ENCODE data around the gene MAGI1.
A peak's percentile ranks its signal among the peaks of the same experiment; 100 is the strongest.
"Not testable (repeated sequence)": the region's sequence is repeated elsewhere in the genome, so short reads cannot be mapped to it uniquely, and the experiment has no call there.

The MAGI1 gene

GRCh38 chr3:66038726-66039589, at the start of gene MAGI1:
TSS of gene MAGI1 (minus strand) at chr3:66038918. CDS start at chr3:66038308, 610 bp downstream.
- DNase-seq: peak in 1 of 2 donors; percentile 1

DNA sequence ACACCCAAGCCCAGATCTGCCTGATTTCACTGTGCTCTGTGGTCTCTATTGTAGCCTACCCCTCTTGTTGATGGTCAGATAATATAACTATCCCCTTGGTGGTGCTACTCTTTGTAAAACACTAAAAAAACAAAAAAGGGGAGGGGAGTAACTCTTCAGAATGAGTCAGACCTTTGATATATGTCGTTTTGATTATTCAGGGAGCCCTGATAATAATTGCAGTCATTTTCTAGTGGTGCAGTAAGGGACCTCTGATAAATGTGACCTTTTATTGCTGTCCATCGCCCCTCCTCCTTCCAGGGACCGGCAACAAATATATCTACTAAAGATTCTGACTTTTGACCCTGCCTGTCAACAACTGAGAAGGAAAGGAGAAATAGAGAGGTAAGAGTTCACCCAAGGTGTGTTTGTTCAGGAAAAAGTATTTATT, 45.1 kb upstream of the MAGI1 start:
- DNase-seq: no peak

DNA sequence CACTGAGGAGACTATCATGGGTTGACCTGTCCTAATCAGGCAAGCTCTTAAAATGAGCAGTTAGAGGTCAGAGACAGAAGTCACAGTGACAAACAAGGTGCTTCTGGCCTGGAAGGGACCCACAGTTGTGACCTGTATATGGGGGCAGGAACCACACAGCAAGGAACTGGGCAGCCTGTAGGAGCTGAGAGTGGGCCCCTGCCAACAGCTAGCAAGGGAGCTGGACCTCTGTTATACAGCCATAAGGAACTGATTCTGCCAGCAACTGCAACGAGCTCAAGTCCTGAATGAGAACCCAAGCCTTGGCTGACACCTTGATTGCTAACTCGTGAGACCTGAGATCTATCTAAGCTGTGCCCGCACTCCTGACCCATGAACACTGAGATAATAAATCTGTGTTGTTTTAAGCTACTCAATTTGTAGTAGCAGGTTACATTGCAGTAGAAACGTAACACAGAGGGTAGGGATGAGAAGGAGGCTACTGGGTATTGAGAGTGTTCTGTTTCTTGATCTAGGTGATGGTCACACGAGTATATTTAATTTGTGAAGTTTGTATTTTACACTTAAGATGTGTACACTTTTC, 44.5 kb upstream of the MAGI1 start:
- no peak for DNase-seq

- no peak for DNase-seq
Observed at GRCh38 chr3:66082679-66083078, 44.0 kb upstream of the MAGI1 start.

- DNase-seq: no peak
Observed at GRCh38 chr3:66080167-66080566, 41.4 kb upstream of the MAGI1 start.

DNA sequence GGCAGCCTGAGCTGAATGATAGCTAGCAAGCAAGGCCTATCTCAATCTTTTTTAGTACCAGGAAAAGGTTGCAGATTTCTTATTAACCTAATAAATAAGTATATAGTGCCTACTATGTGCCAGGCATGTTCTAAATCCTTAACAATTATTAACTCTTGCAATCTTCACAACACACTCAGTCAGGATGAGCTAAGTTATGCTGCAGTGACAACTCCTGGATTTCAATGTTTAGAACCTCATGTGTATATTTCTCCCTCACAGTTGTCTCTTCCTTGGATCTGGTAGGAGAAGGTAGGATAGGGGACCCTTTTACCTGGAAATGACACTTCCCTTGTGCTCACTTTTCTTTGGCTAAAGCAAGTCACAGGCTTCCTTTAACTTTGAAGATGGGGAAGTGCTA, 39.3 kb upstream of the MAGI1 start:
- no peak for DNase-seq

- no peak for DNase-seq
Observed at GRCh38 chr3:66076861-66077470, 38.2 kb upstream of the MAGI1 start.

GRCh38 chr3:66075281-66075680, 36.6 kb upstream of the MAGI1 start:
- no peak for DNase-seq

- DNase-seq: no peak
Observed at GRCh38 chr3:66073464-66074141, 34.9 kb upstream of the MAGI1 start.

GRCh38 chr3:66068255-66068654, 29.5 kb upstream of the MAGI1 start:
- no peak for DNase-seq

GRCh38 chr3:66066963-66067617, 28.4 kb upstream of the MAGI1 start:
- no peak for DNase-seq

GRCh38 chr3:66055289-66055688, 16.6 kb upstream of the MAGI1 start:
- no peak for DNase-seq

- no peak for DNase-seq
Observed at GRCh38 chr3:66053550-66054094, 14.9 kb upstream of the MAGI1 start.

DNA sequence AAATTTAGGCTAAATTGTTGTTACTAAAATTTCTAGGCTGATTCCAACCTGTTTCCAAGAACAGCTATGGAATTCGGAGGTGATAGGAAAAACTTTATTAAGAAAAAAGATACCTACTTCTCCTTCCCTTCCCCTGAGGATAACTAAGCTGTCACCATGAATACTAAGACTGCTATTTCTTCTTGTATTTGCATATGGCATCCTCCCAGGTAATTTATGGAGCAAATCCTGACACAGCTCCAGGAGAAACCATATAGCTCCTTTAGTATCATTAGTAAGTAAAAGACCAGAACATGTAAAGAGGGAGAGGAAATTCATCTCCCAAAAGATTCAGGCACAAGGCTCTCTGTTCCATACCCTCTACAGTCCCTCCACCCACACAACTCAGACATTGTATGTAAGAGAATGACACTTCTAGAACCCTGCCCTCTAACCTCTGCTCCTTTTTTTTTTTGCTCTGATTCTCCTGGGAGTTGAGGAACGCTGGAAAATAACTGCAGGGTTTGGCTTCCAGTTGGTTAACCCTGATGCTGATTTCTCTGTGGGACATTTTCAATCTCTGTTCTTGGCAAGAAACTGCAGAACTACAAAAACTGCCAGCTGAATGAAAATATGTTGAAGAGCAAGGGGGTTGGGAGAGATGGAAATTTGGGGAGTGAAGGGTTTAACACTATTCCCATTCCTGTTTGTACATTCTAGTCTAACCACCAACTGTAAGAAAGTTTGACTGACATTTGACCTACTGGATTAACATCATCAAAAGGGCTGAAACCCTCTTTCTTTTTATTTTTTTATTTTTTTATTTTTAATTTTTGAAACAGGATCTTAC, 14.2 kb upstream of the MAGI1 start:
- DNase-seq: no peak

GRCh38 chr3:66050821-66051220, 12.1 kb upstream of the MAGI1 start:
- no peak for DNase-seq

DNA sequence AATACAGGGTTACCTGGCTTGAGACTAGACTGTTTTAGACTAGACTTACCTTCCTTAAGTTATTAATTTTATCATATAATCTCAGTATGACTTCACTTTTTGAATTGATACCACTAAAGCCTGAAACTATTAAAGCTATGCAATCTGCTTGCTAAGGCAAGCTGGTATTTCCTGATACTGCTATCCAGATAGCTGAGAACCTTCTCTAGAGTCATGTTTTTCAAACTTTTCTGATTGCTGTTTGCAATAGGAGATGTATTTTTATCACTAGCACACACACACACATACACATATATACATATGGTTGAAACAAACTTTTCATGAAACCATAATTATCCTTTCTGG, 9.3 kb upstream of the MAGI1 start:
- no peak for DNase-seq

DNA sequence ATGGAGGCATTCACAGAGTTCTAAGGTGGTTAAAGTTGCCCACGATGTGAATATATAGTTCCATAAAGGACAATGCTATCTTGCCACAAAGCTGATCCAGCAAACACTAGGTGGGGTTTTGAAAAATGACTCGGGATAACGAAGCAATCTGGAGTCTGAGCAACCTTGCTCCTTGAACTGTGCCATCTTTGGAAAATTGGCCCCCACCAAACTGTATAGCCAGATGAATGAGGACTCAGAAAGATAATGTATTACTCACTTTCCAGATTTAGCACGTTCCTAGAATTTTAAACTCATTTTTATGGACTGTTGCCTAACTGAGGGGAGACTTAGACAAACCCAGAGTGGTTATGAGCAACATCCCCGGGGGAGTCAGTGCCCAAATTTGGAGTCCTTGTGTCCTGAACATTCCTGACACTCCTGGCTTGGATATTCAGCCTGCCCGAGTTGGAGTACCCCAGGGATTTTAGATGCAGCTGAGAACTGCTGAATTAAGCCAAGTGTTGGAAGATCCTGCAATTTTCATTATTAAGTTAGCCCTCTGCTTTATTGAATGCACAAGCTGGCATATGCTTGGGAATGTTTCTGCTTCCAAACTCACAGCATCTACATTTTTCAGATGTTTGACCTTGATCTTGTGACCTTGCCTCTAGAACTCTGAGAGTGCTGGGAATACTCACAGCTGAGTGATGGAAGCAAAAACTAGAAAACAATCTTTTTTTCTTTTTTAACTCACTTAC, 8.8 kb upstream of the MAGI1 start:
- no peak for DNase-seq

GRCh38 chr3:66046321-66046720, 7.6 kb upstream of the MAGI1 start:
- not testable (repeated sequence) for DNase-seq

- no peak for DNase-seq
Observed at GRCh38 chr3:66041828-66042227, 3.1 kb upstream of the MAGI1 start.

DNA sequence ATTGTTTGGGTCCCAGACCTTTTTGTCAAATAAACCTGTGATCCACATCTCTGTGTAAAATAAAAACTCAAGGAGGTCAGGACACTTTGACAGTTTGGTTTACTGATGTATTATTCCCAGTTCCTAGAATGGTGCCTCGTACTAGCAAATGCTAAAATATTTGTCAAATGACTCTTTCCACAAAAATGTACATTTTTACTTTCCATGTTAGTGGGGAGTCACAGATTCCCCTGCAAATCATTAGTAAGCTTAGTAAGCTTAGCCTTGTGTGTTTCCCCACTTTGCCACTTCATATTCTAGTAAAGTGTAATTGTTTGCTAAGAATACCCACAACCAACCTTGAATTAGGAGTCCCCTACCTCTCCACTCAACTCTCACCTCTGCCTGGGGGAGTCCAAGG, 2.4 kb upstream of the MAGI1 start:
- no peak for DNase-seq

DNA sequence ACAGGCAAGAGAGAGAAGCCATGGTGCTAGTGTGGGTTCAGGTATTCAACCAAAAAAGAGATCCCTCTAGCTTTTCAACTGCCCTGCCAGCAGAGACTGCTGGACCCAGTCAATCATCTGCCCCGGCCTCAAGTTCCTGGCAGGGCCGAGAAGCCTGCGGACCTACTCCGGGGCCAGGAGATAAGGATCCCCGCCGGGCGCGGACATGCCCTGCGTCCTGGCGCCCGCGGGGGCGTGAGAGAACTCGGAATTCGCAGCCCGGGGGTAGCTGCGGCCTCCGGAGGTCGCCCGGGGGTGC, 821 bp upstream of the MAGI1 start:
- no peak for DNase-seq

Measured in CD4-positive, alpha-beta T cell treated with Interleukin-1 beta for 1 hour (primary cell).